SU-DHL-6 (cell line): ENCODE results near the gene SUN1.

Experiments used
- CTCF ChIP-seq: fragments of 200-600 bp; sonication (generic); IDR thresholded peaks from one replicate; pipeline ENCODE4 v1.5.1; 2017; ENCODE audit warnings: antibody characterized with exemption, mild to moderate bottlenecking, low read length, moderate library complexity; ENCODE audit not compliant: insufficient read depth, poor library complexity, severe bottlenecking
- EZH2phosphoT487 ChIP-seq: fragments of 200-600 bp; sonication (generic), shearing (Covaris generic); conservative IDR thresholded peaks from 2 replicates; pipeline ENCODE4 v1.6.1; 2018; ENCODE audit warnings: mild to moderate bottlenecking, antibody characterized with exemption, low read length, moderate library complexity, mixed read lengths

- no peak for TF ChIP-seq CTCF
- TF ChIP-seq EZH2phosphoT487 = no peak
Measured at GRCh38 chr7:868189-868486, 35.9 kb downstream of the SUN1 start.
